Gastrocnemius medialis (tissue), 4 donors: ENCODE data around the gene DLD.
"Not testable (repeated sequence)": the region's sequence is repeated elsewhere in the genome, so short reads cannot be mapped to it uniquely, and the experiment has no call there.

Source experiments
- CTCF ChIP-seq, 5 experiments: fragments of 450-650 bp in 3 of 5; fragments of 200-600 bp in 2 of 5; sonication (generic) in 2 of 5; IDR thresholded peaks in 4 of 5; conservative IDR thresholded peaks in 1 of 5; 1 replicate in 4 of 5; 2 replicates in 1 of 5; pipeline ENCODE4 v1.5.1; 2016 to 2019; ENCODE audit warnings: antibody characterized with exemption in 5 of 5, mild to moderate bottlenecking in 3 of 5, moderate library complexity in 3 of 5
- POLR2A ChIP-seq, 2 donors: fragments of 450-650 bp; IDR thresholded peaks; one replicate each; pipeline ENCODE4 v1.6.1; 2017; ENCODE audit warnings: antibody characterized with exemption in 2 of 2, mild to moderate bottlenecking in 2 of 2, moderate library complexity in 2 of 2

GRCh38 chr7:107921826-107922225, 30.8 kb downstream of the DLD start:
- not testable (repeated sequence) for TF ChIP-seq CTCF (IDR thresholded peaks at IDR 0.05 in 4 of 5, conservative IDR thresholded peaks at IDR 0.05 in 1 of 5); POLR2A (IDR thresholded peaks at IDR 0.05)
